ENCODE results near the gene EEA1.

- TF ChIP-seq, protein P1, sequence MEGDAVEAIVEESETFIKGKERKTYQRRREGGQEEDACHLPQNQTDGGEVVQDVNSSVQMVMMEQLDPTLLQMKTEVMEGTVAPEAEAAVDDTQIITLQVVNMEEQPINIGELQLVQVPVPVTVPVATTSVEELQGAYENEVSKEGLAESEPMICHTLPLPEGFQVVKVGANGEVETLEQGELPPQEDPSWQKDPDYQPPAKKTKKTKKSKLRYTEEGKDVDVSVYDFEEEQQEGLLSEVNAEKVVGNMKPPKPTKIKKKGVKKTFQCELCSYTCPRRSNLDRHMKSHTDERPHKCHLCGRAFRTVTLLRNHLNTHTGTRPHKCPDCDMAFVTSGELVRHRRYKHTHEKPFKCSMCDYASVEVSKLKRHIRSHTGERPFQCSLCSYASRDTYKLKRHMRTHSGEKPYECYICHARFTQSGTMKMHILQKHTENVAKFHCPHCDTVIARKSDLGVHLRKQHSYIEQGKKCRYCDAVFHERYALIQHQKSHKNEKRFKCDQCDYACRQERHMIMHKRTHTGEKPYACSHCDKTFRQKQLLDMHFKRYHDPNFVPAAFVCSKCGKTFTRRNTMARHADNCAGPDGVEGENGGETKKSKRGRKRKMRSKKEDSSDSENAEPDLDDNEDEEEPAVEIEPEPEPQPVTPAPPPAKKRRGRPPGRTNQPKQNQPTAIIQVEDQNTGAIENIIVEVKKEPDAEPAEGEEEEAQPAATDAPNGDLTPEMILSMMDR (IDR thresholded peaks at IDR 0.05; ENCODE audit: low read length), result no peak
- TF ChIP-seq EZH2 (IDR thresholded peaks at IDR 0.05; ENCODE audit: borderline replicate concordance, low read length), result no peak
Measured at GRCh38 chr12:92828565-92828964, 100.5 kb downstream of the EEA1 start.
